ENCODE results near the gene ESD. TPM values are rescaled to one million over a fixed set of nuclear protein-coding genes. Genes with fewer than 3 reads are reported as not detected.
"Not testable (repeated sequence)": the region's sequence is repeated elsewhere in the genome, so short reads cannot be mapped to it uniquely, and the experiment has no call there.

Gene ESD
- total RNA-seq, 1 experiment from 2014 or later: 58.7 TPM

GRCh38 chr13:46771693-46772092 is 25.3 kb downstream of the ESD start (continued):
- TF ChIP-seq TEAD1 (CRISPR knock-in tag; IDR thresholded peaks at IDR 0.05): no peak
- no peak for TF ChIP-seq NR2C2 (CRISPR knock-in tag; IDR thresholded peaks at IDR 0.05)
- TF ChIP-seq ZBTB21 (CRISPR knock-in tag; IDR thresholded peaks at IDR 0.05; ENCODE audit: borderline replicate concordance): no peak

GRCh38 chr13:46769925-46770324 is 27.0 kb downstream of the ESD start:
- H3K27me3 Mint-ChIP-seq (ENCODE audit: low read depth); CTCF ChIA-PET; H3K4me1 Mint-ChIP-seq; ATAC-seq; H3K9me3 Mint-ChIP-seq; POLR2A ChIA-PET; H3K4me3 Mint-ChIP-seq; H3K27ac Mint-ChIP-seq; DNase-seq (ENCODE audit: low spot score): not testable (repeated sequence)
- peaks cover 34% of the 10 kb centered on the region for H3K36me3 Mint-ChIP-seq

DNA sequence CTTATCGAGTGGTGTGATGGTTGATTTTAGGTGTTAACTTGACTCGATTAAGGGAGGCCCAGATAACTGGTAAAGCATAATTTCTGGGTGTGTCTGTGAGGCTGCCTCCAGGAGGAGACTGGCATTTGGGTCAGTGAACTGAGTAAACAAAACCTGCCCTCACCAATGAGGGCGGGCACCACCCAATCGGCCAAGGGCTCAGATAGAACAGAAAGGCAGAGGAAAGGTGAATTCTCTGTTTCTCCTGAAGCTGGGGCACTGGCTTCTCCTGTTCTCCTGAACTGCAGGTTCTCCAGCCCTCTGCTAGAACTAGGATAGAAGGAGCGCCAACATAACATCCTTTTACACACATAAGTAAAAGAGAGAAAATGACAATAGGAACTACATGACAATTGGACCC is 35.1 kb downstream of the ESD start:
- no peak for ATAC-seq
- peaks cover 3% of the 10 kb centered on the region for H3K4me1 Mint-ChIP-seq
- H3K27me3 Mint-ChIP-seq (ENCODE audit: low read depth): no peaks in the 10 kb centered on the region
- H3K4me3 Mint-ChIP-seq: no peak overlapping the region
- H3K9me3 Mint-ChIP-seq: no peaks in the 10 kb centered on the region
- no peak for DNase-seq (ENCODE audit: low spot score)
- POLR2A ChIA-PET: interaction anchor here (0.5 kb wide), 1 partner anchor 208 kb away, joined by 3 read pairs; no protein-coding TSS in a partner anchor
- no peak overlapping the region for H3K27ac Mint-ChIP-seq
- no peaks in the 10 kb centered on the region for H3K36me3 Mint-ChIP-seq
- CTCF ChIA-PET: interaction anchor here (1.2 kb wide), 1 partner anchor 260 kb away, joined by 3 read pairs; no protein-coding TSS in a partner anchor
- TF ChIP-seq, protein P1, sequence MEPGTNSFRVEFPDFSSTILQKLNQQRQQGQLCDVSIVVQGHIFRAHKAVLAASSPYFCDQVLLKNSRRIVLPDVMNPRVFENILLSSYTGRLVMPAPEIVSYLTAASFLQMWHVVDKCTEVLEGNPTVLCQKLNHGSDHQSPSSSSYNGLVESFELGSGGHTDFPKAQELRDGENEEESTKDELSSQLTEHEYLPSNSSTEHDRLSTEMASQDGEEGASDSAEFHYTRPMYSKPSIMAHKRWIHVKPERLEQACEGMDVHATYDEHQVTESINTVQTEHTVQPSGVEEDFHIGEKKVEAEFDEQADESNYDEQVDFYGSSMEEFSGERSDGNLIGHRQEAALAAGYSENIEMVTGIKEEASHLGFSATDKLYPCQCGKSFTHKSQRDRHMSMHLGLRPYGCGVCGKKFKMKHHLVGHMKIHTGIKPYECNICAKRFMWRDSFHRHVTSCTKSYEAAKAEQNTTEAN (CRISPR knock-in tag; IDR thresholded peaks at IDR 0.05): no peak
- TF ChIP-seq FOXP4 (CRISPR knock-in tag; IDR thresholded peaks at IDR 0.05) (no peak), TEAD4 (CRISPR knock-in tag; IDR thresholded peaks at IDR 0.05) (no peak), ATF2 (CRISPR knock-in tag; IDR thresholded peaks at IDR 0.05; ENCODE audit: borderline replicate concordance, low read depth) (no peak), ZNF232 (CRISPR knock-in tag; IDR thresholded peaks at IDR 0.05) (no peak), TCF7 (CRISPR knock-in tag; IDR thresholded peaks at IDR 0.05; ENCODE audit: low read depth) (no peak), ZNF219 (CRISPR knock-in tag; IDR thresholded peaks at IDR 0.05; ENCODE audit: borderline replicate concordance) (no peak), MYBL2 (CRISPR knock-in tag; IDR thresholded peaks at IDR 0.05) (no peak)
- TF ChIP-seq, protein P2, sequence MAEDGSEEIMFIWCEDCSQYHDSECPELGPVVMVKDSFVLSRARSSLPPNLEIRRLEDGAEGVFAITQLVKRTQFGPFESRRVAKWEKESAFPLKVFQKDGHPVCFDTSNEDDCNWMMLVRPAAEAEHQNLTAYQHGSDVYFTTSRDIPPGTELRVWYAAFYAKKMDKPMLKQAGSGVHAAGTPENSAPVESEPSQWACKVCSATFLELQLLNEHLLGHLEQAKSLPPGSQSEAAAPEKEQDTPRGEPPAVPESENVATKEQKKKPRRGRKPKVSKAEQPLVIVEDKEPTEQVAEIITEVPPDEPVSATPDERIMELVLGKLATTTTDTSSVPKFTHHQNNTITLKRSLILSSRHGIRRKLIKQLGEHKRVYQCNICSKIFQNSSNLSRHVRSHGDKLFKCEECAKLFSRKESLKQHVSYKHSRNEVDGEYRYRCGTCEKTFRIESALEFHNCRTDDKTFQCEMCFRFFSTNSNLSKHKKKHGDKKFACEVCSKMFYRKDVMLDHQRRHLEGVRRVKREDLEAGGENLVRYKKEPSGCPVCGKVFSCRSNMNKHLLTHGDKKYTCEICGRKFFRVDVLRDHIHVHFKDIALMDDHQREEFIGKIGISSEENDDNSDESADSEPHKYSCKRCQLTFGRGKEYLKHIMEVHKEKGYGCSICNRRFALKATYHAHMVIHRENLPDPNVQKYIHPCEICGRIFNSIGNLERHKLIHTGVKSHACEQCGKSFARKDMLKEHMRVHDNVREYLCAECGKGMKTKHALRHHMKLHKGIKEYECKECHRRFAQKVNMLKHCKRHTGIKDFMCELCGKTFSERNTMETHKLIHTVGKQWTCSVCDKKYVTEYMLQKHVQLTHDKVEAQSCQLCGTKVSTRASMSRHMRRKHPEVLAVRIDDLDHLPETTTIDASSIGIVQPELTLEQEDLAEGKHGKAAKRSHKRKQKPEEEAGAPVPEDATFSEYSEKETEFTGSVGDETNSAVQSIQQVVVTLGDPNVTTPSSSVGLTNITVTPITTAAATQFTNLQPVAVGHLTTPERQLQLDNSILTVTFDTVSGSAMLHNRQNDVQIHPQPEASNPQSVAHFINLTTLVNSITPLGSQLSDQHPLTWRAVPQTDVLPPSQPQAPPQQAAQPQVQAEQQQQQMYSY (CRISPR knock-in tag; IDR thresholded peaks at IDR 0.05): no peak
- TF ChIP-seq, protein P3, sequence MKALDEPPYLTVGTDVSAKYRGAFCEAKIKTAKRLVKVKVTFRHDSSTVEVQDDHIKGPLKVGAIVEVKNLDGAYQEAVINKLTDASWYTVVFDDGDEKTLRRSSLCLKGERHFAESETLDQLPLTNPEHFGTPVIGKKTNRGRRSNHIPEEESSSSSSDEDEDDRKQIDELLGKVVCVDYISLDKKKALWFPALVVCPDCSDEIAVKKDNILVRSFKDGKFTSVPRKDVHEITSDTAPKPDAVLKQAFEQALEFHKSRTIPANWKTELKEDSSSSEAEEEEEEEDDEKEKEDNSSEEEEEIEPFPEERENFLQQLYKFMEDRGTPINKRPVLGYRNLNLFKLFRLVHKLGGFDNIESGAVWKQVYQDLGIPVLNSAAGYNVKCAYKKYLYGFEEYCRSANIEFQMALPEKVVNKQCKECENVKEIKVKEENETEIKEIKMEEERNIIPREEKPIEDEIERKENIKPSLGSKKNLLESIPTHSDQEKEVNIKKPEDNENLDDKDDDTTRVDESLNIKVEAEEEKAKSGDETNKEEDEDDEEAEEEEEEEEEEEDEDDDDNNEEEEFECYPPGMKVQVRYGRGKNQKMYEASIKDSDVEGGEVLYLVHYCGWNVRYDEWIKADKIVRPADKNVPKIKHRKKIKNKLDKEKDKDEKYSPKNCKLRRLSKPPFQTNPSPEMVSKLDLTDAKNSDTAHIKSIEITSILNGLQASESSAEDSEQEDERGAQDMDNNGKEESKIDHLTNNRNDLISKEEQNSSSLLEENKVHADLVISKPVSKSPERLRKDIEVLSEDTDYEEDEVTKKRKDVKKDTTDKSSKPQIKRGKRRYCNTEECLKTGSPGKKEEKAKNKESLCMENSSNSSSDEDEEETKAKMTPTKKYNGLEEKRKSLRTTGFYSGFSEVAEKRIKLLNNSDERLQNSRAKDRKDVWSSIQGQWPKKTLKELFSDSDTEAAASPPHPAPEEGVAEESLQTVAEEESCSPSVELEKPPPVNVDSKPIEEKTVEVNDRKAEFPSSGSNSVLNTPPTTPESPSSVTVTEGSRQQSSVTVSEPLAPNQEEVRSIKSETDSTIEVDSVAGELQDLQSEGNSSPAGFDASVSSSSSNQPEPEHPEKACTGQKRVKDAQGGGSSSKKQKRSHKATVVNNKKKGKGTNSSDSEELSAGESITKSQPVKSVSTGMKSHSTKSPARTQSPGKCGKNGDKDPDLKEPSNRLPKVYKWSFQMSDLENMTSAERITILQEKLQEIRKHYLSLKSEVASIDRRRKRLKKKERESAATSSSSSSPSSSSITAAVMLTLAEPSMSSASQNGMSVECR (CRISPR knock-in tag; IDR thresholded peaks at IDR 0.05; ENCODE audit: borderline replicate concordance): no peak
- TF ChIP-seq, protein P4, sequence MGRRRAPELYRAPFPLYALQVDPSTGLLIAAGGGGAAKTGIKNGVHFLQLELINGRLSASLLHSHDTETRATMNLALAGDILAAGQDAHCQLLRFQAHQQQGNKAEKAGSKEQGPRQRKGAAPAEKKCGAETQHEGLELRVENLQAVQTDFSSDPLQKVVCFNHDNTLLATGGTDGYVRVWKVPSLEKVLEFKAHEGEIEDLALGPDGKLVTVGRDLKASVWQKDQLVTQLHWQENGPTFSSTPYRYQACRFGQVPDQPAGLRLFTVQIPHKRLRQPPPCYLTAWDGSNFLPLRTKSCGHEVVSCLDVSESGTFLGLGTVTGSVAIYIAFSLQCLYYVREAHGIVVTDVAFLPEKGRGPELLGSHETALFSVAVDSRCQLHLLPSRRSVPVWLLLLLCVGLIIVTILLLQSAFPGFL (CRISPR knock-in tag; IDR thresholded peaks at IDR 0.05; ENCODE audit: borderline replicate concordance): no peak

Measured in WTC11 (cell line).